CD14-positive monocyte (primary cell): Measurements from ENCODE around the gene KCNJ10. TPM values are rescaled to one million over a fixed set of nuclear protein-coding genes. Genes with fewer than 3 reads are reported as not detected.
A peak's percentile ranks its signal among the peaks of the same experiment; 100 is the strongest.

Source experiments
- DNase-seq, 3 donors: peaks; one replicate each; pipeline ENCODE4 v3.0.0-alpha.2; 2011 to 2022
- H2AFZ ChIP-seq: 2 replicates; pipeline ENCODE4 v1.6.0; 2012; ENCODE audit warnings: mild to moderate bottlenecking, low read depth, low read length, inconsistent platforms; ENCODE audit not compliant: insufficient read depth, poor library complexity, severe bottlenecking
- H3K27ac ChIP-seq, 2 donors: 1 replicate in 1 of 2; 2 replicates in 1 of 2; pipeline ENCODE4 v1.5.1; 2012 to 2013; ENCODE audit warnings: low read length in 2 of 2, control low read depth in 1 of 2, inconsistent platforms in 1 of 2, low read depth in 1 of 2, mild to moderate bottlenecking in 1 of 2
- H3K27me3 ChIP-seq, 2 donors: one replicate each; pipeline versions ENCODE4 v1.6.0 to v1.6.1; 2011 to 2013; ENCODE audit warnings: low read length in 2 of 2; ENCODE audit not compliant: control insufficient read depth in 2 of 2, insufficient read depth in 2 of 2
- H3K36me3 ChIP-seq, 2 donors: replicated peaks in 1 of 2; 1 replicate in 1 of 2; 2 replicates in 1 of 2; pipeline versions ENCODE4 v1.5.1 to v1.6.1; 2012 to 2013; ENCODE audit warnings: low read length in 2 of 2, control low read depth in 1 of 2, inconsistent platforms in 1 of 2, mild to moderate bottlenecking in 1 of 2; ENCODE audit not compliant: insufficient read depth in 2 of 2, control insufficient read depth in 1 of 2
- H3K4me1 ChIP-seq, 2 donors: 1 replicate in 1 of 2; 2 replicates in 1 of 2; pipeline versions ENCODE4 v1.5.1 to v1.6.1; 2012 to 2013; ENCODE audit warnings: low read length in 2 of 2, control low read depth in 1 of 2, inconsistent platforms in 1 of 2, mild to moderate bottlenecking in 1 of 2, moderate library complexity in 1 of 2; ENCODE audit not compliant: insufficient read depth in 2 of 2, control insufficient read depth in 1 of 2
- H3K4me2 ChIP-seq: replicated peaks from 2 replicates; pipeline ENCODE3; 2012; ENCODE audit warnings: low read length, moderate library complexity, mild to moderate bottlenecking; ENCODE audit not compliant: poor library complexity, severe bottlenecking; ENCODE audit errors: extremely low read depth
- H3K4me3 ChIP-seq, 3 experiments: fragments of 200-600 bp in 1 of 3; sonication (generic) in 1 of 3; replicated peaks in 1 of 3; 1 replicate in 2 of 3; 2 replicates in 1 of 3; pipeline ENCODE4 v1.5.1; 2011 to 2013; ENCODE audit warnings: low read length in 3 of 3, mild to moderate bottlenecking in 3 of 3, control low read depth in 2 of 3, low read depth in 2 of 3, inconsistent platforms in 1 of 3, moderate library complexity in 1 of 3
- H3K79me2 ChIP-seq: 2 replicates; pipeline ENCODE4 v1.6.0; 2012; ENCODE audit warnings: mild to moderate bottlenecking, control low read depth, inconsistent platforms, low read length, moderate library complexity; ENCODE audit not compliant: insufficient read depth
- H3K9ac ChIP-seq: 2 replicates; pipeline ENCODE4 v1.6.0; 2017; ENCODE audit warnings: low read length, mild to moderate bottlenecking; ENCODE audit not compliant: insufficient read depth, poor library complexity, severe bottlenecking
- H3K9me3 ChIP-seq, 2 donors: replicated peaks in 1 of 2; 1 replicate in 1 of 2; 2 replicates in 1 of 2; pipeline versions ENCODE4 v1.5.1 to v1.6.1; 2012 to 2013; ENCODE audit warnings: low read length in 2 of 2, control low read depth in 1 of 2; ENCODE audit not compliant: control insufficient read depth in 1 of 2, insufficient read depth in 1 of 2
- H4K20me1 ChIP-seq: 2 replicates; pipeline ENCODE4 v1.6.0; 2012; ENCODE audit warnings: mild to moderate bottlenecking, low read length, control low read depth, moderate library complexity; ENCODE audit not compliant: insufficient read depth
- H3K27ac Mint-ChIP-seq, 7 donors: one replicate each; pipeline ENCODE4 v1.8.0; 2020; ENCODE audit warnings: mild to moderate bottlenecking in 7 of 7, mixed read lengths in 7 of 7, moderate library complexity in 6 of 7, inconsistent platforms in 2 of 7
- H3K27me3 Mint-ChIP-seq, 3 donors: one replicate each; pipeline ENCODE4 v1.8.0; 2021 to 2022; ENCODE audit warnings: low read depth in 3 of 3, mild to moderate bottlenecking in 3 of 3, mixed read lengths in 3 of 3, moderate library complexity in 3 of 3, inconsistent platforms in 1 of 3
- H3K36me3 Mint-ChIP-seq, 2 donors: one replicate each; pipeline ENCODE4 v1.8.0; 2020; ENCODE audit warnings: mixed read lengths in 2 of 2, inconsistent platforms in 1 of 2, mild to moderate bottlenecking in 1 of 2
- H3K4me1 Mint-ChIP-seq: one replicate; pipeline ENCODE4 v1.8.0; 2020; ENCODE audit warnings: mild to moderate bottlenecking, mixed read lengths
- H3K4me3 Mint-ChIP-seq, 2 donors: one replicate each; pipeline ENCODE4 v1.8.0; 2020; ENCODE audit warnings: mild to moderate bottlenecking in 2 of 2, mixed read lengths in 2 of 2, moderate library complexity in 1 of 2
- H3K9me3 Mint-ChIP-seq, 7 donors: one replicate each; pipeline ENCODE4 v1.8.0; 2020 to 2022; ENCODE audit warnings: mixed read lengths in 7 of 7, mild to moderate bottlenecking in 6 of 7, moderate library complexity in 6 of 7, inconsistent platforms in 2 of 7
- CTCF ChIP-seq: fragments of 200-600 bp; IDR thresholded peaks from one replicate; pipeline ENCODE4 v1.8.0; 2022; ENCODE audit warnings: antibody characterized with exemption, mild to moderate bottlenecking
- WGBS: methylation state at CpG from one replicate; pipeline ENCODE4 v1.1.5; 2013; ENCODE audit warnings: missing lambda C conversion rate; ENCODE audit not compliant: insufficient coverage; 5-methylcytosine and 5-hydroxymethylcytosine counted together
- intact Hi-C, 2 donors: fragments of 100-400 bp; cut with micrococcal nuclease; formaldehyde crosslinking; loops; one replicate each; pipeline versions ENCODE4 v1.15.0 to v1.15.1; 2023
- polyA plus RNA-seq, 3 donors: library from polyadenylated mRNA; depleted of rRNA in 1 of 3; unstranded in 2 of 3; stranded (reverse) in 1 of 3; fragments of 300-500 nt in 2 of 3; fragments of >200 nt in 1 of 3; fragmentation: Illumina TruSeq in 2 of 3; gene quantifications; 1 replicate in 2 of 3; 2 replicates in 1 of 3; pipeline ENCODE4 v1.2.3, GENCODE V29; 2012 to 2021

The KCNJ10 gene
- polyA plus RNA-seq, 3 donors = 0.23 TPM; not detected in 2

DNA sequence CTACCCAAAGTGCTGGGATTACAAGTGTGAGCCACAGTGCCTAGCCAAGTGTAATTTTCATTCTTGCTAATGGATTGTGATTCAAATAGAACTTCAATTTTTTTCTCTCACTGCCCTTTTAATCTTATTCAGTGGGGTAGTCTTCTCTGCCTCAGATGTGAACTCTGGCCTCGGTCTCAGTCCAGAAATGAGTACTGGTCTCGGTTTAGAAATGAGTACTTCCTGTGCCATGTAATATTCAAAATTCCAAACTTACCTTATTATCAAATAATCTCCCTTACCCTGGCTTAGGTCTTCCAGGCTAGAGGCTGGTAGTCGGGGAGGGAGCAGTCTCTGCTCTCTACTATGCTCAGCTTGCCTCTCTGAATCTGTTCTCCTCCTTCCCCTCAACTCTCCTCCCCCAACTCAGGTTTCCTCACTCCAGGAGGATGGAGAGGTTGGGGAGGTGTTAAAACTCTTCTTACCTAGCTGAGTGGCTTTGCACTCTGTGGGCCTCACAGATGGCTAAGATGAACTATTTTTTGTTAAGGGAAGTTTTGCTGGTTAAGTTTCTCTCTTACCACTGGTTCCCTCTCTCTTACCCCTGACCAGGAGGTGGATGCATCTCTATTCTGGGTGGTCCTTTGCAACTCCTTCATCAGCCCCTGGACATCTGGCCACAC is 111.1 kb downstream of the KCNJ10 start:
- Histone ChIP-seq H3K4me1 (peaks cover 7 to 8% of the 10 kb centered on the region in 2 donors), H3K36me3 (no peaks in the 10 kb centered on the region), H3K27ac (no peak overlapping the region), H3K9ac (no peak overlapping the region), H3K79me2 (no peaks in the 10 kb centered on the region), H3K27me3 (no peaks in the 10 kb centered on the region), H2AFZ (no peak overlapping the region), H3K9me3 (no peaks in the 10 kb centered on the region), H3K4me2 (no peak overlapping the region), H3K4me3 (no peak overlapping the region), H4K20me1 (no peaks in the 10 kb centered on the region)
- no peak for TF ChIP-seq CTCF
- intact Hi-C loops = no loop called here
- Mint-ChIP-seq H3K27ac (no peak overlapping the region), H3K4me1 (peaks cover 7% of the 10 kb centered on the region), H3K9me3 (no peaks in the 10 kb centered on the region), H3K4me3 (no peak overlapping the region), H3K27me3 (peaks cover 1 to 14% (median 2%) of the 10 kb centered on the region in 3 donors), H3K36me3 (no peaks in the 10 kb centered on the region)
- 100% methylated on average over 1 of the region's 3 CpGs for WGBS
- DNase-seq = no peak

- H4K20me1 ChIP-seq = no peaks in the 10 kb centered on the region
- Mint-ChIP-seq H3K4me1 (peaks cover 17% of the 10 kb centered on the region), H3K36me3 (no peaks in the 10 kb centered on the region), H3K27ac (no peak overlapping the region), H3K4me3 (peak overlapping the region in 1 of 2 donors; percentile 29), H3K9me3 (no peaks in the 10 kb centered on the region), H3K27me3 (peaks cover 2 to 11% (median 4%) of the 10 kb centered on the region in 3 donors)
- H3K9ac ChIP-seq = no peak overlapping the region
- H3K4me3 ChIP-seq = no peak overlapping the region
- TF ChIP-seq CTCF = no peak
- no peaks in the 10 kb centered on the region for H3K36me3 ChIP-seq
- H3K79me2 ChIP-seq = no peaks in the 10 kb centered on the region
- no peak overlapping the region for H3K27ac ChIP-seq
- H3K9me3 ChIP-seq = no peaks in the 10 kb centered on the region
- intact Hi-C loops = no loop called here
- 73% methylated on average over 8 of the region's 9 CpGs for WGBS
- no peaks in the 10 kb centered on the region for H3K27me3 ChIP-seq
- H3K4me2 ChIP-seq = no peak overlapping the region
- no peak for DNase-seq
- H2AFZ ChIP-seq = no peak overlapping the region
- peaks cover 14 to 16% of the 10 kb centered on the region in 2 donors for H3K4me1 ChIP-seq
Observed at GRCh38 chr1:159957824-159958268, 112.1 kb downstream of the KCNJ10 start.
